Activated CD4-positive, alpha-beta T cell treated with anti-CD3 and anti-CD28 coated beads for 24 hours (primary cell): ENCODE results near the gene OR51Q1.

Experiments
- DNase-seq, 2 donors: peaks; one replicate each; pipeline ENCODE4 v3.0.0-alpha.2; 2020; ENCODE audit warnings: low read depth in 2 of 2

Gene OR51Q1

DNA sequence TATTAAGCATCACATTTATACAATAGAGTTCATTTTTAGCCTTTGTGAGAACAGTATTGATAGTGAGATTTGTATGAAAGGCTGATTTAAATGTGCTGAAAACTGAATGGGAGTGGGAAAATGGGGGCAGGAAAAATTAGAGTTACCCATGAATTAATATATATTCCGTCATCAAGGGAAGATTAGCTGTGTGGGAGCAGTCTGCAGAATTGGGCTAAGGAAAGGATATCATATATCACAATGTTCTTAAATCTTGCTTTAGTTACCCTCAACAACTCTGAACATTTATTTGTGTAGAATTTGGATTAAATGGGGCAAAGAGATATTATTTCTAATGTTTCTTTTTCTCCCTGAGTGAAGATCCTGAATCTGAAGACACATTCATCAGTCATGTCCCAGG lies at the start of gene OR51Q1:
OR51Q1 (plus strand) TSS at position 301 of the 400 bp plus-strand sequence; CDS start at position 391, 90 bp downstream.
- no peak for DNase-seq

DNA sequence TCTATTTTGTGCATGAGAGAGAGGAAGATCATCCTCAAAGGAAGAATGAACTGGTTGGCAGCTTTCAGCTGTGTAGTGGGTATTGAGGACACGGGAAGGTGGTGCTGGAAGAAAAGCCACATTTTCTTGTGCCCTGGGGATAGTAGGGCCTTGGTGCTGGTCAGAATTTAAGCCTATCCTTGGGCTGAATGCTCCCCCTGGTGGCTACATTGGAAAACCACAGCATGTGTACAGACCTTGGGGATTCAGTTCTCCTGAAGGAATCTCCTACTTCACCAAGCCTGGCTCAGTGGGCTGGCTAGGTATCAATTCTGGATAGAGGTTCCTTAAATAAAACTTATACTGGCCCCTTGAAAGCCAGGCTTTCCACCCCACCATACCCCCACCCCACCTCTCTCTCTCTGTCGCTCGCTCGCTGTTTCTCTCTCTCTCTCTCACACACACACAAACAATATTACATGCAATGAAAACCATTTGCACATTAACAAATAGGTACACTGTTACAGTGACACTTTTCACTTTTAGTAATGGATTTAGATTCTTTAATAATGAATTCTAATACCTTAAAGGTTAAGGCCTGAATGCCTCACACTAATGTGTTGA lies 41.1 kb upstream of the OR51Q1 start:
- DNase-seq: peak in 1 of 2 donors; percentile 4

DNA sequence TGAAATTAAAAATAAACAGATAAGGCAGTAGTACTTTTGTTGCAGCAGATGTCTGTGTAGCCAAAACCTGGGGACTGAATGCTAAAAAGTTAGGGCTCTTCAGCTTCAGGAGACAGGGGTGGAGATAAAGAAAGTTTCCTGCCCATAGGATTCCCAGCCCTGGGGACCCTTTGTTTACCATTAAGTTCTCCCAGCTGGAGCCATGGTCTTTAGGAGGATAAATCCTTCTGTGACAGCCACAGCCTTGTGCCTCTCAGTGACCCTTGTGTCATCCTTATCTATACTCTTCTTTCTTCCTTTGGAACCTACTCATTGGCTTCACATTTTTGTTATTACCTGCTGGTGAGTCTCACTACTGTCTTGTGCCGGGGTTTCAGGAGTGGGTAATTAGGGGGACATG lies 38.3 kb upstream of the OR51Q1 start, which contains the start of gene OR51M1:
OR51M1 (plus strand) TSS at position 237 of the 400 bp plus-strand sequence. CDS start 5,587 bp downstream, outside the sequence.
- DNase-seq: no peak

GRCh38 chr11:5384335-5384734 lies 37.6 kb upstream of the OR51Q1 start:
- DNase-seq: no peak

- DNase-seq: no peak
These were observed 31.7 kb upstream of the OR51Q1 start for GRCh38 chr11:5390210-5390609.

DNA sequence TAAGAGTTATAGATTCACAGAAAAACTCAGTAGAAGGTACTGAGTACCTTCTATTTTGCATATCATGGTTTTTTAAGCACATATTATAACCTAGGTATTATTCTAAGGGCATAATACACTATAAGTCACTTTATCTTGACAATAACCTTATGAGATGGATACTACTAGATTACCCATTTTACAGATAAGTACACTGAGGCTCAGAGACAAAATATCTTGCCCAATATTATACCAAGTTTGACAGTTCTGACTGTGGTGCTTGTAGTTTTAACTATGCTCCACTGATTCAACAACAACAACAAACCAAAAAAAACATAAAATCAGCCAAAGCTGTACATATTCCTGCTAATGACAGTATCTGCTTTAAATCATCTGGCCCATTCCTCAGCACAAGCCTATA lies 27.8 kb upstream of the OR51Q1 start:
- DNase-seq: no peak

GRCh38 chr11:5398936-5399335 lies 23.0 kb upstream of the OR51Q1 start:
- DNase-seq: no peak

DNA sequence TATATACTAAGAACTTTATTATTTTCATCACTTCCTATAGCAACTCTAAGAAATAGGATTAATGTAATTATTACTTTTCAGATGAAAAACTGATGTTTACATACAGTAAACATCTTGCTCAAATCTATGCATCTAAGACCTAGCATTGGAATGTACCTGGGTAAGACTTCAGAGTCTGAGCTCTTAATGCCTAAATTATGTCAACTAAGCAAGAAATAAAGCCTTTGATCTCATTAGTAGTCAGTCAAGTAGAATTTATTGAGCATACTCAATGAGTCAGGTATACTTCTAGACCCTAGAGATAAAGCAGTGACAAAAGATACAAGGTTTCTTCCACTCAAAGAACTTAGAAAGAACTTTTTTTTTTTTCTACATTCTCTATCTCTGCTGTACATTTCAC lies 16.7 kb upstream of the OR51Q1 start:
- DNase-seq: no peak

GRCh38 chr11:5420993-5421392 lies 918 bp upstream of the OR51Q1 start:
- no peak for DNase-seq

- DNase-seq: no peak
These were observed 1.2 kb downstream of the OR51Q1 start for GRCh38 chr11:5423131-5423530.

- DNase-seq: no peak
These were observed 19.5 kb downstream of the OR51Q1 start, which contains the start of gene OR51I1 for GRCh38 chr11:5441414-5441813. Gene OR51I1 (minus strand): TSS chr11:5441514. CDS start chr11:5441514, 0 bp downstream.

- DNase-seq: no peak
These were observed 22.0 kb downstream of the OR51Q1 start for GRCh38 chr11:5443835-5444393.

DNA sequence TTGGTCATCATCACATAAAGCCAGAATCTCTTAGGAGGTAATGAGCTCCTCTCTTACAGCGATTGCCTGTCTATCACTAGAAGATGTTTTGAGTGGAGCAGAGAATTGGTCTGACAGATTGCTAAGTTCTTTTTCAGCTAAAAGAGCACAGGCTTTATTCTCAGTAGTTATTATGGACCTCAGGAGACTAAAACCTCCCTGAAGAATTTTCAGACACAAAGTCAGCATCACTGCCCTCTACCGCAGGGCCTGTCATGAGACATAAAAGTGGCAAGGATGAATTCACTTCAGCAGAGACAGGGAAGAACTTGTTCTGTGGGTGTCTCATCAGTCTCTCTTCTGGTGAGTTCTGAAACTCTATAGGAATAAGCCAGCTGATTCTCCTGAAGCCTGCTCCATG lies 27.1 kb downstream of the OR51Q1 start, which contains the start of gene OR51I2:
OR51I2 (plus strand) TSS at position 301 of the 400 bp plus-strand sequence. CDS start 4,166 bp downstream, outside the sequence.
- no peak for DNase-seq

DNA sequence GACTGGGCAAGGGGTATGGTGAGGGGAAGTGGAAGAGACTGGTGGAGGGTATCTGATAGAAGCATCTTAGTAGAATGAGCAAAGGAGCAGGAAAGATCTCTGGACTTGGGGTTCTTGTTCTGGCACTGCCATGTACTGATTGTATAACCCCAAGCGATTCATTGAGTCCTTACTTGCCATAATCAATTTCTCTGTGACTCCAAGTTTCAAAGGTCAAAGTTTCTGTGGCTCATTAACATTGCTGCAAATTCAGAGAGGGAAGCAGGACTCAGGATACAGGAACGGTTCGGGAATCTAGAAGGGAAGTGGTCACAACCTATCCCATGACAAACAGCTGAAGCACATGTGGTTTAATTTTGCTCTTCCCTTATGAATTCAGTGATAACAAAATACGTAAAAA lies 27.5 kb downstream of the OR51Q1 start:
- DNase-seq: no peak

DNA sequence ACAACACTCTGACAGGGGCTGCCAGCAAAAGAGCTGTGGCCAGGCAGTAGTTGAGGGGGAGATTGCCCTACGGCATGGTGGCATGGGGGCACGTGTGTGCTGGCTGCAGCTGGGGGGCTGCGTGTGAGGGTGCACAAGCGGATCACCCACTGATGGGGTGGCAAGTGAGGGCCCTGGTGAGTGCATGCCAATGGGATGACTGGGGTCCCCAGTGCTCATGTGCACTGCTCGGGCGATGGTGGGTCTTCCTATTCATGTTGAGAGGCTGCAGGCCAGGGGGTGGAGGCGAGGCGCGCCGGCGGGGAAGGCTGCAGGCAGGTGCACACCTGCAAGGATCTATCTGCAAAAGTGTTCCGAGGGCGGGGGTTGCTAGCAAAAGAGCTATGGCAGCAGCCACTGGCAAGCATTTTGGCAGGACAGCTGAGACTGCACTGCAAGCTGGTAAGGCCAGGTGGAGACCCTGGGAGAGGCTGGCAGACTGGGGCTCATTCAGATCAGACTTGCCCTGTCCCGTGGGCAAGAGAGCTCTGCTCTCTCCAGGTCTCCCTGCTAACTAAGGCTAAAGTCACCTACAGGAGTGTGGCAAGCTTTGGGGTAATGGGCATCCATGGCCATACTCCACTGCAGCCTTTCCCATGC lies 39.2 kb downstream of the OR51Q1 start:
- no peak for DNase-seq

DNA sequence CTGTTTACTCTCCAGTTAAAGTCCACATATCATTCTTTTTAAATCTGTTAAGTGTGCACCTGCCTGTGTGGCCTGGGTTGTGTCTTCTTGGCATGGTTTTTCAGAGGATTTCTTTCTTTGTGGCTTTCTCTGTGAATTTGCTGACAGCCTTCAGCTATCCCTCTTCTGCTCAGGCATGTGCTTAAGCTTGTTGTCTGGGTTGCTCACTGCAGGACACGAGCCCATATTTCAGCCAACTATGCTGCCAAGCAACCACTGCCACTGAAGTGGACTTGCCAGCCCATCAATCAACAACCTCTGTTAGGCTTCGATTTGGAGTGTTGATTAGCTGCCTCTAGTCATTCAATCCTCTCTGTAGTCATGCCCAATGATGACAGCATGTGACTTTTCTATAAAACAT lies 45.6 kb downstream of the OR51Q1 start:
- no peak for DNase-seq
